Liver (tissue), 9 donors: ENCODE measurements around the gene MAMDC2. TPM values are rescaled to one million over a fixed set of nuclear protein-coding genes. Genes with fewer than 3 reads are reported as not detected.

Source experiments
- DNase-seq: peaks from one replicate; pipeline ENCODE4 v3.0.0-alpha.2; 2017; ENCODE audit warnings: low spot score
- H3K27ac ChIP-seq, 2 donors: one replicate each; pipeline ENCODE4 v1.7.0; 2013; ENCODE audit warnings: inconsistent platforms in 2 of 2, low read length in 2 of 2, control low read depth in 1 of 2, low read depth in 1 of 2, mild to moderate bottlenecking in 1 of 2
- H3K27me3 ChIP-seq, 4 donors: one replicate each; pipeline versions ENCODE4 v1.6.1 to v1.7.0; 2013; ENCODE audit warnings: low read length in 3 of 4, inconsistent platforms in 1 of 4, mild to moderate bottlenecking in 1 of 4, moderate library complexity in 1 of 4; ENCODE audit not compliant: control insufficient read depth in 4 of 4, insufficient read depth in 4 of 4
- H3K36me3 ChIP-seq, 4 donors: one replicate each; pipeline versions ENCODE4 v1.6.1 to v1.7.0; 2013; ENCODE audit warnings: low read length in 3 of 4, mild to moderate bottlenecking in 3 of 4, low read depth in 1 of 4, moderate library complexity in 1 of 4; ENCODE audit not compliant: control insufficient read depth in 4 of 4, insufficient read depth in 3 of 4
- H3K4me1 ChIP-seq, 4 donors: one replicate each; pipeline versions ENCODE4 v1.6.1 to v1.7.0; 2013; ENCODE audit warnings: low read length in 3 of 4, mild to moderate bottlenecking in 3 of 4, moderate library complexity in 1 of 4; ENCODE audit not compliant: control insufficient read depth in 4 of 4, insufficient read depth in 4 of 4
- H3K4me3 ChIP-seq, 3 donors: one replicate each; pipeline versions ENCODE4 v1.6.1 to v1.7.0; 2013; ENCODE audit warnings: low read length in 3 of 3, control low read depth in 1 of 3, low read depth in 1 of 3, mild to moderate bottlenecking in 1 of 3
- H3K9ac ChIP-seq, 2 donors: one replicate each; pipeline ENCODE4 v1.7.0; 2013; ENCODE audit warnings: low read length in 2 of 2, mild to moderate bottlenecking in 2 of 2, moderate library complexity in 2 of 2, control low read depth in 1 of 2, low read depth in 1 of 2
- H3K9me3 ChIP-seq, 4 donors: one replicate each; pipeline versions ENCODE4 v1.6.1 to v1.7.0; 2013; ENCODE audit warnings: low read length in 3 of 4; ENCODE audit not compliant: control insufficient read depth in 4 of 4
- EGR1 ChIP-seq, 2 donors: IDR thresholded peaks; 2 replicates each; pipeline ENCODE4 v1.6.1; 2016 to 2018; ENCODE audit warnings: antibody characterized with exemption in 2 of 2, low read depth in 2 of 2
- FOXA1 ChIP-seq: IDR thresholded peaks from 2 replicates; pipeline ENCODE4 v1.6.1; 2016; ENCODE audit warnings: antibody characterized with exemption
- FOXA2 ChIP-seq: IDR thresholded peaks from 2 replicates; pipeline ENCODE4 v1.6.1; 2016; ENCODE audit warnings: antibody characterized with exemption
- GABPA ChIP-seq, 2 donors: IDR thresholded peaks in 1 of 2; conservative IDR thresholded peaks in 1 of 2; 2 replicates each; pipeline ENCODE4 v1.6.1; 2016; ENCODE audit warnings: antibody characterized with exemption in 2 of 2, mild to moderate bottlenecking in 1 of 2, moderate library complexity in 1 of 2
- HNF4A ChIP-seq, 2 donors: conservative IDR thresholded peaks; 2 replicates each; pipeline ENCODE4 v1.6.1; 2016; ENCODE audit warnings: antibody characterized with exemption in 2 of 2, mild to moderate bottlenecking in 2 of 2
- HNF4G ChIP-seq: IDR thresholded peaks from 2 replicates; pipeline ENCODE4 v1.6.1; 2016; ENCODE audit warnings: antibody characterized with exemption
- JUND ChIP-seq, 2 donors: IDR thresholded peaks; 2 replicates each; pipeline ENCODE4 v1.6.1; 2016; ENCODE audit warnings: antibody characterized with exemption in 2 of 2
- NR2F2 ChIP-seq: IDR thresholded peaks from 2 replicates; pipeline ENCODE4 v1.6.1; 2016; ENCODE audit warnings: antibody characterized with exemption
- RAD21 ChIP-seq, 2 donors: IDR thresholded peaks; 2 replicates each; pipeline ENCODE4 v1.6.1; 2016; ENCODE audit warnings: antibody characterized with exemption in 2 of 2, mild to moderate bottlenecking in 2 of 2
- SP1 ChIP-seq: IDR thresholded peaks from 2 replicates; pipeline ENCODE4 v1.6.1; 2018; ENCODE audit warnings: antibody characterized with exemption, mild to moderate bottlenecking
- TAF1 ChIP-seq: conservative IDR thresholded peaks from 2 replicates; pipeline ENCODE4 v1.6.1; 2016; ENCODE audit warnings: antibody characterized with exemption, mild to moderate bottlenecking
- YY1 ChIP-seq: IDR thresholded peaks from 2 replicates; pipeline ENCODE4 v1.6.1; 2016; ENCODE audit warnings: antibody characterized with exemption, mild to moderate bottlenecking
- WGBS: extraction: QIAGEN DNeasy Blood & Tissue Kit; methylation state at CpG from one replicate; pipeline ENCODE4 v1.1.7; 2013; 5-methylcytosine and 5-hydroxymethylcytosine counted together
- polyA plus RNA-seq, 2 donors: library from polyadenylated mRNA; stranded (reverse) in 1 of 2; unstranded in 1 of 2; fragments of 200-250 nt in 1 of 2; fragments of >200 nt in 1 of 2; fragmentation: Nextera tagmentation in 1 of 2; extraction: Ambion mirVana in 1 of 2; gene quantifications; one replicate each; pipeline versions ENCODE4 v1.2.1 to v1.2.3, GENCODE V29; 2013 to 2015
- total RNA-seq, 2 donors: library from RNA; depleted of rRNA; stranded (reverse); fragments of >200 nt; gene quantifications; one replicate each; pipeline ENCODE4 v1.2.3, GENCODE V29; 2014
- TF ChIP-seq, protein P1 (sequence below): fragments of 150-350 bp; IDR thresholded peaks from 2 replicates; pipeline ENCODE4 v1.5.1; 2017; ENCODE audit warnings: improper control_type of control experiment, low read depth, low read length; ENCODE audit not compliant: missing input control
- TF ChIP-seq, protein P2 (sequence below): IDR thresholded peaks from 2 replicates; pipeline ENCODE4 v1.6.1; 2016; ENCODE audit warnings: antibody characterized with exemption
- TF ChIP-seq, protein P3 (sequence below): IDR thresholded peaks from 2 replicates; pipeline ENCODE4 v1.6.1; 2016; ENCODE audit warnings: antibody characterized with exemption
- donor health status: healthy.
- donor health status: healthy.
- donor health status: healthy.
- donor health status: healthy.
- donor health status: healthy.

The MAMDC2 gene
- total and polyA plus RNA-seq, 4 donors, result 0.28 to 4.4 (median 1.0) TPM

DNA sequence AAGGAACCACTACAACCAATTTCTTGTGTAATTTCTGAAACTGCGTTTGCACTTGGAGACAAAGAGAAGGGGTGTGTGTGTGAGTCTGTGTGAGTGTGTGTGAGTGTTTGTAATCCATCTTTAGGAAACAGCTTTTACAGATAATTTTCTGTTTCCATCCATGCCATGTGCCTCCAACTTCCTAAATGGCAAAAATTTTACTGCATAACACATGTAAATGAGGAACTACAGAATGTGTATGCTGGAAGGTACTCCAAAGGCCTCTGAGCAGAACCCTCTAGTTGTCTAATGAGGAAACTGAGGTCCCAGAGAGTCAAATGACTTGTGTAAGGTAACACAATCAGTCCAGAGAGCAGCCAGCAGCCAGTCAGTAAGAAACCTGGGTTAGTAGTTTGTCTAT, 20.8 kb downstream of the MAMDC2 start:
- no peak for TF ChIP-seq HNF4A (conservative IDR thresholded peaks at IDR 0.05)
- TF ChIP-seq NR2F2, result no peak
- TF ChIP-seq, protein P1, sequence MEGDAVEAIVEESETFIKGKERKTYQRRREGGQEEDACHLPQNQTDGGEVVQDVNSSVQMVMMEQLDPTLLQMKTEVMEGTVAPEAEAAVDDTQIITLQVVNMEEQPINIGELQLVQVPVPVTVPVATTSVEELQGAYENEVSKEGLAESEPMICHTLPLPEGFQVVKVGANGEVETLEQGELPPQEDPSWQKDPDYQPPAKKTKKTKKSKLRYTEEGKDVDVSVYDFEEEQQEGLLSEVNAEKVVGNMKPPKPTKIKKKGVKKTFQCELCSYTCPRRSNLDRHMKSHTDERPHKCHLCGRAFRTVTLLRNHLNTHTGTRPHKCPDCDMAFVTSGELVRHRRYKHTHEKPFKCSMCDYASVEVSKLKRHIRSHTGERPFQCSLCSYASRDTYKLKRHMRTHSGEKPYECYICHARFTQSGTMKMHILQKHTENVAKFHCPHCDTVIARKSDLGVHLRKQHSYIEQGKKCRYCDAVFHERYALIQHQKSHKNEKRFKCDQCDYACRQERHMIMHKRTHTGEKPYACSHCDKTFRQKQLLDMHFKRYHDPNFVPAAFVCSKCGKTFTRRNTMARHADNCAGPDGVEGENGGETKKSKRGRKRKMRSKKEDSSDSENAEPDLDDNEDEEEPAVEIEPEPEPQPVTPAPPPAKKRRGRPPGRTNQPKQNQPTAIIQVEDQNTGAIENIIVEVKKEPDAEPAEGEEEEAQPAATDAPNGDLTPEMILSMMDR, result no peak
- no peak for TF ChIP-seq FOXA2
- no peak for TF ChIP-seq HNF4G
- TF ChIP-seq FOXA1, result no peak
- no peak for TF ChIP-seq JUND (IDR thresholded peaks at IDR 0.05)
- H3K9ac ChIP-seq, result no peak overlapping the region
- WGBS, result 79% methylated on average over 1 of the region's 1 CpG
- no peak for DNase-seq
- peaks cover 0 to 4% (median 0%) of the 10 kb centered on the region in 4 donors for H3K27me3 ChIP-seq
- H3K36me3 ChIP-seq, result no peaks in the 10 kb centered on the region
- no peak overlapping the region for H3K4me3 ChIP-seq
- H3K4me1 ChIP-seq, result no peaks in the 10 kb centered on the region
- no peaks in the 10 kb centered on the region for H3K9me3 ChIP-seq
- no peak overlapping the region for H3K27ac ChIP-seq

DNA sequence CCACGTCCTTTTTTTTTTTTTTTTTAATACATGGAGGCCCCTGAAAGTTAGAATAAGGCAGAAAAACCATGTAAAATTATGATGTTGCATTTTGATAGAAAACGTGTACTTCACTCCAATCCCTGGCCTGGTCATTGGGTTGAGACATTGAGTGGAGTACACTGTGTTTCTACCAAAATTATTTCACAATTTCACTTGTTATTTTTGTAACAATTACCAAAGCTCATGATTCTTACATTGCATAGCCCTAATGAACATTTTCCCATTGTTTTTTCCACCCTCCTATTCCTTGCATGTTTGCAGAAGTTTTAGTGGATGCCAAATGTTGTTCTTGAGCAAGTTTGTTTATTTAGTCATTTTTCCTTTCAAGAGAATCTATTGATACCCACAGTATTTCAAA, 21.9 kb downstream of the MAMDC2 start:
- H3K27ac ChIP-seq, result no peak overlapping the region
- no peaks in the 10 kb centered on the region for H3K36me3 ChIP-seq
- DNase-seq, result no peak
- 49% methylated on average over 2 of the region's 2 CpGs for whole genome bisulfite sequencing
- no peak overlapping the region for H3K4me3 ChIP-seq
- H3K27me3 ChIP-seq, result peaks cover 0 to 4% (median 0%) of the 10 kb centered on the region in 4 donors
- no peak for TF ChIP-seq EGR1 (IDR thresholded peaks at IDR 0.05; ENCODE audit: low read depth in 2 of 2)
- TF ChIP-seq NR2F2, result no peak
- no peak for TF ChIP-seq GABPA (IDR thresholded peaks at IDR 0.05 in 1 of 2, conservative IDR thresholded peaks at IDR 0.05 in 1 of 2)
- no peak for TF ChIP-seq YY1
- TF ChIP-seq, protein P2, sequence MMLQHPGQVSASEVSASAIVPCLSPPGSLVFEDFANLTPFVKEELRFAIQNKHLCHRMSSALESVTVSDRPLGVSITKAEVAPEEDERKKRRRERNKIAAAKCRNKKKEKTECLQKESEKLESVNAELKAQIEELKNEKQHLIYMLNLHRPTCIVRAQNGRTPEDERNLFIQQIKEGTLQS, result no peak
- no peak for TF ChIP-seq HNF4G
- no peak for TF ChIP-seq RAD21 (IDR thresholded peaks at IDR 0.05)
- TF ChIP-seq SP1, result no peak
- no peak overlapping the region for H3K9ac ChIP-seq
- H3K9me3 ChIP-seq, result no peaks in the 10 kb centered on the region
- no peaks in the 10 kb centered on the region for H3K4me1 ChIP-seq

DNA sequence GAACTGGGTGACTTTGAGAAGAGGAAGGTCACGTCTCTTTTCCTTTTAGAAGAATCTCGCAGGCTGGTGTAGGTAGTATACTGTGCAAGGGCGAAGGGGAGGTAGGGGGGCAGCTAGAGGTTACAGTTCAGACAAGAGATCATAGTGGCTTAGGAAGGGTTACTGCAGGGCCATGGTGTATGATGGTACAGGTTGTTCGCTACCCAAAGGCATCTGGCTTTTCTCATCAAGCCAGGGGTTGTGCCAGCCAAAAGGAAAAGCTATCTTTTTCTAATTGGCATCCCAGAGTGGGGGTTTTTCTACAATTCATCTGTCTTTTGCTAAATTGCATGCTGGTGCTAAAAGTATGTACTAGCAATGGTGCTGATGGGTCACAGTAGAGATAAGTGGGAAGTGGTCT, 22.8 kb downstream of the MAMDC2 start:
- Histone ChIP-seq H3K4me1 (no peaks in the 10 kb centered on the region), H3K9ac (no peak overlapping the region), H3K27ac (no peak overlapping the region), H3K4me3 (no peak overlapping the region), H3K9me3 (no peaks in the 10 kb centered on the region), H3K27me3 (peaks cover 0 to 5% (median 2%) of the 10 kb centered on the region in 4 donors), H3K36me3 (no peaks in the 10 kb centered on the region)
- TF ChIP-seq, protein P2, result no peak
- TF ChIP-seq GABPA (IDR thresholded peaks at IDR 0.05 in 1 of 2, conservative IDR thresholded peaks at IDR 0.05 in 1 of 2) (no peak), TAF1 (no peak), FOXA2 (no peak), JUND (IDR thresholded peaks at IDR 0.05) (no peak), FOXA1 (no peak)
- TF ChIP-seq, protein P1, result no peak
- TF ChIP-seq, protein P3, sequence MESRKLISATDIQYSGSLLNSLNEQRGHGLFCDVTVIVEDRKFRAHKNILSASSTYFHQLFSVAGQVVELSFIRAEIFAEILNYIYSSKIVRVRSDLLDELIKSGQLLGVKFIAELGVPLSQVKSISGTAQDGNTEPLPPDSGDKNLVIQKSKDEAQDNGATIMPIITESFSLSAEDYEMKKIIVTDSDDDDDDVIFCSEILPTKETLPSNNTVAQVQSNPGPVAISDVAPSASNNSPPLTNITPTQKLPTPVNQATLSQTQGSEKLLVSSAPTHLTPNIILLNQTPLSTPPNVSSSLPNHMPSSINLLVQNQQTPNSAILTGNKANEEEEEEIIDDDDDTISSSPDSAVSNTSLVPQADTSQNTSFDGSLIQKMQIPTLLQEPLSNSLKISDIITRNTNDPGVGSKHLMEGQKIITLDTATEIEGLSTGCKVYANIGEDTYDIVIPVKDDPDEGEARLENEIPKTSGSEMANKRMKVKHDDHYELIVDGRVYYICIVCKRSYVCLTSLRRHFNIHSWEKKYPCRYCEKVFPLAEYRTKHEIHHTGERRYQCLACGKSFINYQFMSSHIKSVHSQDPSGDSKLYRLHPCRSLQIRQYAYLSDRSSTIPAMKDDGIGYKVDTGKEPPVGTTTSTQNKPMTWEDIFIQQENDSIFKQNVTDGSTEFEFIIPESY, result no peak
- WGBS, result 93% methylated on average over 4 of the region's 4 CpGs
- DNase-seq, result no peak
